ENCODE data around the gene ACRBP. TPM values are rescaled to one million over a fixed set of nuclear protein-coding genes. Genes with fewer than 3 reads are reported as not detected.
A peak's percentile ranks its signal among the peaks of the same experiment; 100 is the strongest.

The ACRBP gene
- total RNA-seq, 3 donors from 2014 or later: 1.4 to 3.0 (median 2.2) TPM

DNA sequence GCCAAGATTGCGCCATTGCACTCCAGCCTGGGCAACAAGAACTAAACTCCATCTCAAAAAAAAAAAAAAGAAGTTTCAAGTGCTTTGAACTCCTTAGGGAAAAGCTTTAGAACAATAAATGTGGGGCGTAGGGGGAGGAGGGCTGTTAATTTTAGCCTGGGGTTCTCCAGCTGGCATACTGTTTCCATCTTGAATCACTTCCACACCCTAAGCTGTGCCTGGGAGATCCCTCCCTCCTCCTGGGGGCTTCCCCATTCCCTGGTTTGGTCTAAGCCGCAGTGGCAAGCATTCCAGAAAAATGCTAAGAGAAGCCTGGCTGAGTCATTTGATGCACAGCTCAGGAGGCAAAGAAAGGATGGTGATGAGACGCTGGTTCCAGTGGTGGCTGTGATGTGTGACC lies 44.2 kb upstream of the ACRBP start:
- Histone ChIP-seq H3K4me3 (no peak overlapping the region), H3K4me1 (ENCODE audit: low read depth) (peaks cover 17% of the 10 kb centered on the region), H3K36me3 (ENCODE audit: low read depth) (peaks cover 3% of the 10 kb centered on the region), H3K9me3 (no peaks in the 10 kb centered on the region)
- ATAC-seq (no peak), DNase-seq (no peak)
- TF ChIP-seq, protein P1, sequence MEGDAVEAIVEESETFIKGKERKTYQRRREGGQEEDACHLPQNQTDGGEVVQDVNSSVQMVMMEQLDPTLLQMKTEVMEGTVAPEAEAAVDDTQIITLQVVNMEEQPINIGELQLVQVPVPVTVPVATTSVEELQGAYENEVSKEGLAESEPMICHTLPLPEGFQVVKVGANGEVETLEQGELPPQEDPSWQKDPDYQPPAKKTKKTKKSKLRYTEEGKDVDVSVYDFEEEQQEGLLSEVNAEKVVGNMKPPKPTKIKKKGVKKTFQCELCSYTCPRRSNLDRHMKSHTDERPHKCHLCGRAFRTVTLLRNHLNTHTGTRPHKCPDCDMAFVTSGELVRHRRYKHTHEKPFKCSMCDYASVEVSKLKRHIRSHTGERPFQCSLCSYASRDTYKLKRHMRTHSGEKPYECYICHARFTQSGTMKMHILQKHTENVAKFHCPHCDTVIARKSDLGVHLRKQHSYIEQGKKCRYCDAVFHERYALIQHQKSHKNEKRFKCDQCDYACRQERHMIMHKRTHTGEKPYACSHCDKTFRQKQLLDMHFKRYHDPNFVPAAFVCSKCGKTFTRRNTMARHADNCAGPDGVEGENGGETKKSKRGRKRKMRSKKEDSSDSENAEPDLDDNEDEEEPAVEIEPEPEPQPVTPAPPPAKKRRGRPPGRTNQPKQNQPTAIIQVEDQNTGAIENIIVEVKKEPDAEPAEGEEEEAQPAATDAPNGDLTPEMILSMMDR (IDR thresholded peaks at IDR 0.05): no peak
- intact Hi-C loops (cut with DNase I, micrococcal nuclease): no loop called here

GRCh38 chr12:6688999-6689882 lies 42.0 kb upstream of the ACRBP start, which contains the start of gene ZNF384:
Gene ZNF384, minus strand, starts transcription at chr12:6689375. Its CDS starts 9,855 bp downstream, at chr12:6679520.
- peaks cover 25% of the 10 kb centered on the region for H3K4me1 ChIP-seq (ENCODE audit: low read depth)
- ATAC-seq (peak; percentile 91), DNase-seq (peak; percentile 94 to 98 (median 97))
- H3K36me3 ChIP-seq (ENCODE audit: low read depth): peaks cover 3% of the 10 kb centered on the region
- H3K4me3 ChIP-seq: peak within 1 kb of the TSS; percentile 90
- intact Hi-C loops (cut with DNase I, micrococcal nuclease): no loop called here
- TF ChIP-seq, protein P1 (IDR thresholded peaks at IDR 0.05): peak; percentile 16
- no peaks in the 10 kb centered on the region for H3K9me3 ChIP-seq

GRCh38 chr12:6688543-6688998 lies 41.3 kb upstream of the ACRBP start:
- ATAC-seq: peak; percentile 25
- TF ChIP-seq, protein P1 (IDR thresholded peaks at IDR 0.05): no peak
- Histone ChIP-seq H3K9me3 (no peaks in the 10 kb centered on the region), H3K4me3 (peak overlapping the region; percentile 90), H3K36me3 (ENCODE audit: low read depth) (peaks cover 3% of the 10 kb centered on the region), H3K4me1 (ENCODE audit: low read depth) (peaks cover 25% of the 10 kb centered on the region)
- intact Hi-C loops (cut with DNase I, micrococcal nuclease): no loop called here
- DNase-seq: peak; percentile 73 to 83 (median 77)

GRCh38 chr12:6685814-6686213 lies 38.6 kb upstream of the ACRBP start:
- Histone ChIP-seq H3K4me1 (ENCODE audit: low read depth) (peaks cover 25% of the 10 kb centered on the region), H3K4me3 (no peak overlapping the region), H3K36me3 (ENCODE audit: low read depth) (peaks cover 9% of the 10 kb centered on the region), H3K9me3 (no peaks in the 10 kb centered on the region)
- TF ChIP-seq, protein P1 (IDR thresholded peaks at IDR 0.05): no peak
- intact Hi-C loops (cut with DNase I, micrococcal nuclease): no loop called here
- ATAC-seq (no peak), DNase-seq (no peak)

GRCh38 chr12:6684609-6685008 lies 37.4 kb upstream of the ACRBP start:
- peak in 1 of 3 donors; percentile 41 for DNase-seq

More at GRCh38 chr12:6684609-6685008, 37.4 kb upstream of the ACRBP start:
- TF ChIP-seq, protein P1 (IDR thresholded peaks at IDR 0.05): peak; percentile 33
- Histone ChIP-seq H3K9me3 (no peaks in the 10 kb centered on the region), H3K36me3 (ENCODE audit: low read depth) (peaks cover 9% of the 10 kb centered on the region), H3K4me3 (no peak overlapping the region), H3K4me1 (ENCODE audit: low read depth) (peaks cover 18% of the 10 kb centered on the region)
- intact Hi-C loops (cut with DNase I, micrococcal nuclease): no loop called here
- no peak for ATAC-seq
